ENCODE results near the gene GNAT2.

Gene GNAT2

GRCh38 chr1:109643385-109644230, 24.2 kb upstream of the GNAT2 start:
- peak; percentile 79 for FAIRE-seq
- peak; percentile 81 for DNase-seq (ENCODE audit: insufficient read length, low spot score)
- TF ChIP-seq POLR2AphosphoS5 (IDR thresholded peaks at IDR 0.05; ENCODE audit: low read depth, low read length) (no peak), POLR2A (IDR thresholded peaks at IDR 0.05; ENCODE audit: low read depth, low read length) (no peak), POU2F2 (IDR thresholded peaks at IDR 0.05; ENCODE audit: low read depth, low read length) (no peak), TAF1 (IDR thresholded peaks at IDR 0.05; ENCODE audit: low read depth, low read length) (no peak), SPI1 (IDR thresholded peaks at IDR 0.05; ENCODE audit: low read depth, low read length) (no peak), PAX5 (IDR thresholded peaks at IDR 0.05; ENCODE audit: insufficient read depth, low read length, severe bottlenecking) (no peak)

DNA sequence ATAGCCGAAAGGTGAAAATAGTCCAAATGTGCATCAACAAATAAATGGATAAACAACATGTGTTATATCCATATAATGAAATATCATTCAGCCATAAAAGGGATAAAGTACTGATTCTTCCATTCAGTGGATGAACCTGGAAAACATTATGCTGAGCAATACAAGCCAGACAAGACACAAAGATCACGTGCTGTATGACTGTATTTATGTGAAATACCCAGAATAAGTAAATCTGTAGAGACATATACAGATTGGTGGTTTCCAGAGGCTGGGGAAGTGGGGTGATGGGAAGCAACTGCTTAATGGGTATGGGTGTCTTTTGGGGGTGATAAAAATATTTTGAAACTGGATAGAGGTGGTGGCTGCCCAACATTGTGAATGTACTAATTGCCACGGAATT, 23.2 kb upstream of the GNAT2 start:
- no peak for FAIRE-seq
- TF ChIP-seq POLR2AphosphoS5 (IDR thresholded peaks at IDR 0.05; ENCODE audit: low read depth, low read length) (no peak), POU2F2 (IDR thresholded peaks at IDR 0.05; ENCODE audit: low read depth, low read length) (no peak), PAX5 (IDR thresholded peaks at IDR 0.05; ENCODE audit: insufficient read depth, low read length, severe bottlenecking) (no peak), POLR2A (IDR thresholded peaks at IDR 0.05; ENCODE audit: low read depth, low read length) (no peak), TAF1 (IDR thresholded peaks at IDR 0.05; ENCODE audit: low read depth, low read length) (no peak), SPI1 (IDR thresholded peaks at IDR 0.05; ENCODE audit: low read depth, low read length) (no peak)
- DNase-seq (ENCODE audit: insufficient read length, low spot score): no peak

DNA sequence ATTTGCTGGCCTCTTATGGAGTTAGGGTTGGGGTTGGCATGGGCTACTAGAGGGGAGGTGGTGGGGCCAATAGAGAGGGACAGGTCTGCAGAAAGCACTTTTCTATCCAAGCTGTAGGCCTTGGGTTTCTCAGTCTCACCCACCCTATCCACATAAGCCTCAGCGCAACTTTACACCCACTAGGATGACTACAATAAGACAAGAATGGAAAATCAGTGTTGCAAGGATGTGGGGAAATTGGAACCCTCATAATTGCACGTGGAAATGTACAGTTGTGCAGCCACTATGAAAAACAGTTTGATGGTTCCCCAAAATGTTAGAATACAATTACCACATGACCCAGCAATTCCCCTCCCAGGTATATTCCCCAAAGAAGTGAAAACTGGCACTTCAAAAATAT, 22.4 kb upstream of the GNAT2 start:
- FAIRE-seq (no peak), DNase-seq (ENCODE audit: insufficient read length, low spot score) (no peak)
- TF ChIP-seq PAX5 (IDR thresholded peaks at IDR 0.05; ENCODE audit: insufficient read depth, low read length, severe bottlenecking) (no peak), TAF1 (IDR thresholded peaks at IDR 0.05; ENCODE audit: low read depth, low read length) (no peak), POU2F2 (IDR thresholded peaks at IDR 0.05; ENCODE audit: low read depth, low read length) (no peak), POLR2AphosphoS5 (IDR thresholded peaks at IDR 0.05; ENCODE audit: low read depth, low read length) (no peak), POLR2A (IDR thresholded peaks at IDR 0.05; ENCODE audit: low read depth, low read length) (no peak)

GRCh38 chr1:109641078-109641740, 21.8 kb upstream of the GNAT2 start:
- TF ChIP-seq POLR2A (IDR thresholded peaks at IDR 0.05; ENCODE audit: low read depth, low read length) (no peak), POU2F2 (IDR thresholded peaks at IDR 0.05; ENCODE audit: low read depth, low read length) (no peak), SPI1 (IDR thresholded peaks at IDR 0.05; ENCODE audit: low read depth, low read length) (no peak)
- no peak for FAIRE-seq

GRCh38 chr1:109640285-109640865, 21.0 kb upstream of the GNAT2 start:
- FAIRE-seq (peak; percentile 95), DNase-seq (ENCODE audit: insufficient read length, low spot score) (no peak)

More at GRCh38 chr1:109641078-109641740, 21.8 kb upstream of the GNAT2 start:
- no peak for DNase-seq (ENCODE audit: insufficient read length, low spot score)

GRCh38 chr1:109639841-109640184, 20.4 kb upstream of the GNAT2 start:
- DNase-seq (ENCODE audit: insufficient read length, low spot score) (no peak), FAIRE-seq (no peak)
- TF ChIP-seq PAX5 (IDR thresholded peaks at IDR 0.05; ENCODE audit: insufficient read depth, low read length, severe bottlenecking) (no peak), TAF1 (IDR thresholded peaks at IDR 0.05; ENCODE audit: low read depth, low read length) (no peak), SPI1 (IDR thresholded peaks at IDR 0.05; ENCODE audit: low read depth, low read length) (no peak), POU2F2 (IDR thresholded peaks at IDR 0.05; ENCODE audit: low read depth, low read length) (no peak), POLR2A (IDR thresholded peaks at IDR 0.05; ENCODE audit: low read depth, low read length) (no peak), POLR2AphosphoS5 (IDR thresholded peaks at IDR 0.05; ENCODE audit: low read depth, low read length) (no peak)

More at GRCh38 chr1:109640285-109640865, 21.0 kb upstream of the GNAT2 start:
- TF ChIP-seq PAX5 (IDR thresholded peaks at IDR 0.05; ENCODE audit: insufficient read depth, low read length, severe bottlenecking) (no peak), POLR2A (IDR thresholded peaks at IDR 0.05; ENCODE audit: low read depth, low read length) (no peak), SPI1 (IDR thresholded peaks at IDR 0.05; ENCODE audit: low read depth, low read length) (no peak), TAF1 (IDR thresholded peaks at IDR 0.05; ENCODE audit: low read depth, low read length) (no peak), POLR2AphosphoS5 (IDR thresholded peaks at IDR 0.05; ENCODE audit: low read depth, low read length) (no peak), POU2F2 (IDR thresholded peaks at IDR 0.05; ENCODE audit: low read depth, low read length) (no peak)

GRCh38 chr1:109639063-109639840, 19.8 kb upstream of the GNAT2 start:
- DNase-seq (ENCODE audit: insufficient read length, low spot score): no peak
- TF ChIP-seq PAX5 (IDR thresholded peaks at IDR 0.05; ENCODE audit: insufficient read depth, low read length, severe bottlenecking): no peak
- no peak for TF ChIP-seq POLR2AphosphoS5 (IDR thresholded peaks at IDR 0.05; ENCODE audit: low read depth, low read length)
- TF ChIP-seq SPI1 (IDR thresholded peaks at IDR 0.05; ENCODE audit: low read depth, low read length): no peak
- TF ChIP-seq TAF1 (IDR thresholded peaks at IDR 0.05; ENCODE audit: low read depth, low read length): no peak
- no peak for FAIRE-seq

- TF ChIP-seq PAX5 (IDR thresholded peaks at IDR 0.05; ENCODE audit: insufficient read depth, low read length, severe bottlenecking) (no peak), TAF1 (IDR thresholded peaks at IDR 0.05; ENCODE audit: low read depth, low read length) (no peak), SPI1 (IDR thresholded peaks at IDR 0.05; ENCODE audit: low read depth, low read length) (no peak), POU2F2 (IDR thresholded peaks at IDR 0.05; ENCODE audit: low read depth, low read length) (no peak), POLR2AphosphoS5 (IDR thresholded peaks at IDR 0.05; ENCODE audit: low read depth, low read length) (no peak), POLR2A (IDR thresholded peaks at IDR 0.05; ENCODE audit: low read depth, low read length) (no peak)
- FAIRE-seq: no peak
- DNase-seq (ENCODE audit: insufficient read length, low spot score): no peak
Measured at GRCh38 chr1:109637446-109637845, 18.0 kb upstream of the GNAT2 start.
